ENCODE results near the gene TM4SF5.

TM4SF5 gene

DNA sequence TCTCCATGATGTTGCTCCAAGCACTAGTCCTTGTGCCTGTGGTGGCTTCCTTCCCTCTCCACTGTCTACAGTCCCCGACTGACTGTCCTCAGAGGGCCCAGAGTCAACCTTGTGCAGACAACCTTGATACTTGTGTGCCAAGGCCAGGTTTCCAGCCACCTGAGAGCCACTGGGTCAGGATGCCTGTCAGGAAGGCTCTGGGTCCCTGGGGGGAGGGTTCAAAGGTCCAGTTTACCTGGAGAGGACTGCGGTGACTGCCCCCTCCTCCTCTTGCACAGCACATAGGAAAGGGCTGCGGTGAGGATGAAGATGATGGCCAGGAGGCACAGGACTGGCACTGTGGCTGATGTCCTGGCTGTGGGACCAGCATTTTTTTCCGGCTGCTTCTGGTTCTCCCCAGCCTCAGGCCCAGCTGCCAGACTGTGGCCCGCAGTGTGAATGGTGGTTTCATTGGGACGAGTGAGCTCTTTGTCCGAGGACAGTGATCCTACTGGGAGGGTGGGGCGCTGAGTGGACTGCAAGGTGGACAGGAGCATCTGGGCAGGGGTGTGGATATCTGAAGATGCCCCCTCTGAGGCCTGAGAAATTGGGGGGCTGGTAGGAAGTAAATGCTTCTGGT, 36.7 kb upstream of the TM4SF5 start:
- TF ChIP-seq CTCF (conservative IDR thresholded peaks at IDR 0.05; ENCODE audit: control insufficient read depth, insufficient read depth, low read depth, low read length): no peak
- H3K4me3 ChIP-seq (ENCODE audit: control insufficient read depth, low read depth, low read length): no peak overlapping the region
- no peak for DNase-seq (ENCODE audit: low read depth)

- TF ChIP-seq CTCF (conservative IDR thresholded peaks at IDR 0.05; ENCODE audit: control insufficient read depth, insufficient read depth, low read depth, low read length): no peak
- H3K4me3 ChIP-seq (ENCODE audit: control insufficient read depth, low read depth, low read length): no peak overlapping the region
- DNase-seq (ENCODE audit: low read depth): no peak
These were observed 35.6 kb upstream of the TM4SF5 start for GRCh38 chr17:4735876-4736651.

DNA sequence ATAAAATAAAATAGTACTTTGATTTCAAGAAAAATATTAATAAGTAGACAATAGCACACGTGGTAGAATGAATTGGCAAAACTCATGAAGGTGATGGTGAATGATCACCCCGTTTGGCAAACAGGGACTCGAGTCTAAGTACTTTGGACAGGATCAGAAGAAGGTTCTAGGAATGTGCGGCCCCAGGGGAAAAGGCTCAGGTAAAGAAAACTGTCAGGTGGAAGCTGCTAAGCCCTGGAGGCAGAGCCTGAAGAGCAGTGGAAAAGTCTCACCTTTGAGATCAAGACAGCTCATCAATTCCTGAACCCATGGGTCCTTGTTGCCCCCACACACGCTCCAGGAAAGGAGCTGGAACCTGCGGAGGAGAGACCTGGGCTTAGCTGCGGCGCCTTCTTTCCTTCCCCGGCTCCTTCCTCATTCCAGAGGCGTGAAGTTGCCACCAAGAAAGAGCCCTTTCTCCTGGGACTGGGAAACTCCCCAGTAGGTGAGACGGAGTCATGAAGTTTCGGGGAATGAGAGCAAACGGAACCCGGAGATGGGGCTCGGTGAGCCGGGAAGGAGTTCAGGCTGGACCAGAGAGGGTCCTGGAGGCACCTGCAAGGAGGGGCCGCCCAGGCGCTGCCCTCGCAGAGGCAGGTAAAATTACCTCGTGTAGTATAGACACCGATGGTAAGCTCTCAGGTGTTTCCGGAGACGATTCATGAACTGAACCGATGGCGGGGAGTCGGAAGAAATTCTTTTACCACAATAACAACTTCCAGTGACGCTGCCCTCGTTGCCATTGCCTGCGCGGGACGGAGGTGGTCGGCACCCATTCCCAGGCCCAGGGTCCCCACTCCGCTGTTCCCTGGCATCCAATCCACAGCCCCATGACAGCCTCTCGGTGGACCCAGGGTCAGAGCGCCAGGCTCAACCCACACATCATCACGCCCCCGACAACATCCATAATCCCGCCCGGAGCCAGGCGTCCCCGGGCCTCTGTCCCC, 33.3 kb upstream of the TM4SF5 start:
- TF ChIP-seq CTCF (conservative IDR thresholded peaks at IDR 0.05; ENCODE audit: control insufficient read depth, insufficient read depth, low read depth, low read length): no peak
- no peak for DNase-seq (ENCODE audit: low read depth)

DNA sequence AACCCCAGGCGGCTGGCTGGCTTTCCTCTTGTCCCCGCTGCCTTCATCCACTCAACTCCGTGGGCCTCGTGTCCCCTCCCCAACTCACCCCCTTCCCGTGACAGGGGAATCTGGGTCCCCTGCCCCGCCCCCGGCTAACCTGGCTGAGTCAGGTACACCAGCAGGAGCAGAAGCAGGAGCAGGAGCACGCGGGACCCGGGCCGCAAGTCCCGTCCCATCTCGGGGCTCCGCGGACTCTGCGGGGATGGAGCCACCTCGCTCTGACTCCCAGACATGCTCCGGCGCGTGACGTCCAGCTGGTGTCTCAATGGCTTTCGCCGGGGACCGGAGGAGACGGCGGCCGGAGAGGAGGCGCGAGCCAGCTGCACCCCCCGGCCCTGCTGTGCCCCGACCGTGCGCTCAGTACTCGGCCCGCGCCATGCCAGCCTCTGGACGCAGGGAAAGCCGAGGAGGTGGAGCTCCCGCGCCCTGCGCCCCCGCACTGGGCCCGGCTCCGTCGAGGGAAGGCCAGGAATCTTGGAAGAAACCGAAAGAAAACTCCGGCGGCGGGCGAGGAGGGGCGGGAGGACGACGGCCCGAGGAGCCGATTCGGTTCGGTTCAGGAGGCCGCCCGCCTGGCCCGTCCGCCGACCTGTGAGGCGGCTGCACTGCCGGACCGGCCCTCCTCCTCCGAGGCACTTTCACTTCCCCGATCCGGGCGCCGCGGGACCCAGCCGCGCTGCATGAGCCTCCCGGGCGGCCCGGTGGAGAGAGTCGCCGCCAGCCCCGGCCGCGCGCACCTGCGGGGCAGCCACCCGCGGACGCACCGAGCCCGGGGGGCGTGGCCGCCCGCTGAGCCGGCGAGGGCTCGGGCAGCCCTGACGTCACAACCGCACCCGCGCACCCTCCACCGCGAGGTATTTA, 32.3 kb upstream of the TM4SF5 start, which contains the start of the genes CXCL16 and ZMYND15:
TSS of gene CXCL16 (minus strand) at position 807 of the 903 bp plus-strand sequence. CDS start at position 218, 589 bp downstream.
TSS of gene ZMYND15 (plus strand) at position 712 of the 903 bp plus-strand sequence. CDS start 716 bp downstream, outside the sequence.
- peak; percentile 26 for DNase-seq (ENCODE audit: low read depth)
- peak within 1 kb of the TSS; percentile 49 for H3K4me3 ChIP-seq (ENCODE audit: control insufficient read depth, low read depth, low read length)
- no peak for TF ChIP-seq CTCF (conservative IDR thresholded peaks at IDR 0.05; ENCODE audit: control insufficient read depth, insufficient read depth, low read depth, low read length)

More for the DNA sequence above, 33.3 kb upstream of the TM4SF5 start:
- H3K4me3 ChIP-seq (ENCODE audit: control insufficient read depth, low read depth, low read length): peak overlapping the region; percentile 49

DNA sequence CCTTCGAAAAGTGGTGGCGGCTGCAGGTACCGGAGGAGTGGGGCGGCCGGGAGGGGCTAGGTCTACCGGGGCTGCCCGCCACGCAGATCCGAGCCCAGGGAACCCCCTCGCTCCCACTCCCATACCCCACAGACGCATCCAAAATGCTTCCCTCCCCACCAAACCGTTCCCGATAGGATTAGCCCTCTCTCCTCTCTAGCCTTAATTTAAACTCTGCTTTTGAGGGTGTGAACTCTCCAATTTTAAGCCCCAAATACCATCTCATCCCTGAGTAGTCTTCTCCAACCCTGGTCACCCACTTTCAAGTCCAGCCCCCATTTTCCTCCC, 31.7 kb upstream of the TM4SF5 start:
- H3K4me3 ChIP-seq (ENCODE audit: control insufficient read depth, low read depth, low read length): no peak overlapping the region
- no peak for DNase-seq (ENCODE audit: low read depth)
- no peak for TF ChIP-seq CTCF (conservative IDR thresholded peaks at IDR 0.05; ENCODE audit: control insufficient read depth, insufficient read depth, low read depth, low read length)

Measured in fibroblast of mammary gland (primary cell).